Activated CD4-positive, alpha-beta memory T cell treated with anti-CD3 and anti-CD28 coated beads, Interleukin-2, amount 10 ng/mL, durations not matched to agents 7 days and 5 days (primary cell): Measurements from ENCODE around the gene MPG. TPM values are rescaled to one million over a fixed set of nuclear protein-coding genes. Genes with fewer than 3 reads are reported as not detected.

Experiments
- CTCF ChIA-PET: fragments of 350-600 bp; sonication (Branson Sonifier 250); formaldehyde crosslinking; loops from one replicate; lab custom pipeline; 2021; ENCODE audit warnings: antibody characterized with exemption, inconsistent platforms; lab: Charles Lee
- POLR2A ChIA-PET: fragments of 350-600 bp; sonication (Branson Sonifier 250); formaldehyde crosslinking; loops from one replicate; lab custom pipeline; 2021; ENCODE audit warnings: antibody characterized with exemption; lab: Charles Lee
- DNase-seq: peaks from one replicate; pipeline ENCODE4 v3.0.0-alpha.2; 2020
- H3K27ac Mint-ChIP-seq: one replicate; pipeline ENCODE4 v1.8.0; 2021; ENCODE audit warnings: mild to moderate bottlenecking, mixed read lengths
- H3K27me3 Mint-ChIP-seq: one replicate; pipeline ENCODE4 v1.8.0; 2021; ENCODE audit warnings: mixed read lengths
- H3K36me3 Mint-ChIP-seq: one replicate; pipeline ENCODE4 v1.8.0; 2021; ENCODE audit warnings: low read depth, mixed read lengths
- H3K4me1 Mint-ChIP-seq: one replicate; pipeline ENCODE4 v1.8.0; 2021; ENCODE audit warnings: mixed read lengths
- H3K4me3 Mint-ChIP-seq: one replicate; pipeline ENCODE4 v1.8.0; 2021; ENCODE audit warnings: mild to moderate bottlenecking, mixed read lengths
- H3K9me3 Mint-ChIP-seq: one replicate; pipeline ENCODE4 v1.8.0; 2021; ENCODE audit warnings: mixed read lengths
- total RNA-seq, 2 experiments: library from RNA; stranded (reverse); gene quantifications; one replicate each; pipeline ENCODE4 v1.2.3, GENCODE V29; 2021

Gene MPG
- total RNA-seq, 2 experiments from 2014 or later, result 59.9 to 64.3 TPM

- Mint-ChIP-seq H3K27me3 (no peaks in the 10 kb centered on the region), H3K36me3 (no peaks in the 10 kb centered on the region), H3K4me1 (peaks cover 2% of the 10 kb centered on the region), H3K27ac (no peak overlapping the region), H3K4me3 (no peak overlapping the region), H3K9me3 (no peaks in the 10 kb centered on the region)
- DNase-seq, result no peak
- CTCF ChIA-PET, result interaction anchor here (1.7 to 9.4 kb wide), 3 partner anchors 10 to 44 kb away, joined by 7 to 194 read pairs (median 21); partner anchors contain the start of genes POLR3K and SNRNP25
- POLR2A ChIA-PET, result interaction anchor here (1.0 to 4.7 kb wide), 3 partner anchors 9 to 34 kb away, joined by 3 to 16 read pairs (median 11); partner anchors contain the start of genes MPG, POLR3K and SNRNP25
These were observed 15.0 kb upstream of the MPG start for GRCh38 chr16:62968-63391.

DNA sequence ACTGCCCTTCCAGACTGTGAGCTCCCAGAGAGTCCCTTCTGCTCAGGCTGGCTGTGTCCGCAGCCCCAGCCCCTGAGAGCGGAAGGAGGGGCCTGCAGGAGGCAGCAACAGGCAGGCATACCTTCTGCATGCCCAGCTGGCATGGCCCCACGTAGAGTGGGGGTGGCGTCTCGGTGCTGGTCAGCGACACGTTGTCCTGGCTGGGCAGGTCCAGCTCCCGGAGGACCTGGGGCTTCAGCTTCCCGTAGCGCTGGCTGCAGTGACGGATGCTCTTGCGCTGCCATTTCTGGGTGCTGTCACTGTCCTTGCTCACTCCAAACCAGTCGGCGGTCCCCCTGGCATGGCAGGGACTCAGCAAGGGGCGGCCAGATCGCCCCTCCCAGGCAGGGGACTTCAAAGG, 14.6 kb upstream of the MPG start:
- H3K4me3 Mint-ChIP-seq, result no peak overlapping the region
- no peaks in the 10 kb centered on the region for H3K27me3 Mint-ChIP-seq
- no peak for DNase-seq
- H3K4me1 Mint-ChIP-seq, result peaks cover 2% of the 10 kb centered on the region
- ChIA-PET CTCF (interaction anchor here (1.5 to 9.4 kb wide), 4 partner anchors 10 to 43 kb away, joined by 3 to 194 read pairs (median 14); partner anchors contain the start of genes POLR3K and SNRNP25), POLR2A (interaction anchor here (1.0 to 4.7 kb wide), 3 partner anchors 10 to 34 kb away, joined by 3 to 16 read pairs (median 11); partner anchors contain the start of genes MPG, POLR3K and SNRNP25)
- H3K36me3 Mint-ChIP-seq, result no peaks in the 10 kb centered on the region
- H3K9me3 Mint-ChIP-seq, result no peaks in the 10 kb centered on the region
- no peak overlapping the region for H3K27ac Mint-ChIP-seq

DNA sequence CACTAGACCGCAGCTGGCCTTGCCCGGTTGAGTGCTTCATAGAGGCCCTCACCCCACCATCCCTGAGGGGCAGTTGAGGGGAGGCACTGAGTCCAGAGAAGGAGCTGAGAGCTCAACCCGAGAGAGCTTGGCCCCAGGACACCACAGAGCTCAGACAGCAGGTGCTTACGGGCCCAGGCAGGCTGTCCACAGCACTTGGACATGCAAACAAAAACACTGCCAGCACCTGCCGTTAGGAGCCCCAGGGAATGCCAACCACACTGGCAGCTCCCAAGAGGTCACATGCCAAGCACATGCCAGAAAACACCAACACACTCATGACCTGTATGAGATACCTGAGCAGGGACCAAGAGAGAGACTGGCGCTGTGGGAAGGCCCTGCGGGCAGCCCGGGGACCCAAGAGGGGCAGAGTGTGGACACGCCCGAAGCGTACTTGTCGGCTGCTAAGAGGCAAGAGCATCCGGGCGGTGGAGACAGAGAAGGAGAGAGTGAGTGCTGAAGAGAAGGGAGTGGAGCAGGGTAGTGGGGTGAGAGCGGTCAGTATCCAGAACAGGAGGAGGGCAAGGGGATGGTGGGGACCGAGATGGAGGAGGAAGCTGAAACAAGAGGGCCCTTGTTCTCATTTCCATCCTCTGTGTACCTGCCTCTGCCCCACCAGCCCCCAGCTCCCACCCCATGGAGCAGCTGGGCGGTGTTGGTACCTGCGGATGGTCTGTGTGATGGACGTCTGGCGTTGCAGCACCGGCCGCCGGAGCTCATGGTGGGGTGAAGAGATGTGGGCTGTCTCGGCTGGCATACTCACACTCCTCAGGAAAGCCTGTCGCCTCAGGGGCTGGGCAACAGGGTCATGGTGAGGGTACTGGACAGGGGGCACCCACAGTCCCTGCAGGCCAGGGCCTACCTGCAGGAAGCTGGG, 13.8 kb upstream of the MPG start:
- DNase-seq, result no peak
- POLR2A ChIA-PET, result interaction anchor here (1.0 to 4.7 kb wide), 3 partner anchors 11 to 33 kb away, joined by 3 to 16 read pairs (median 11); partner anchors contain the start of genes MPG, POLR3K and SNRNP25
- CTCF ChIA-PET, result interaction anchor here (0.6 to 9.4 kb wide), 9 partner anchors 8 to 301 kb away, joined by 3 to 194 read pairs (median 4); partner anchors contain the start of genes POLR3K and SNRNP25
- Mint-ChIP-seq H3K9me3 (no peaks in the 10 kb centered on the region), H3K4me3 (no peak overlapping the region), H3K36me3 (no peaks in the 10 kb centered on the region), H3K27ac (no peak overlapping the region), H3K4me1 (peaks cover 2% of the 10 kb centered on the region), H3K27me3 (peaks cover under 1% of the 10 kb centered on the region)

DNA sequence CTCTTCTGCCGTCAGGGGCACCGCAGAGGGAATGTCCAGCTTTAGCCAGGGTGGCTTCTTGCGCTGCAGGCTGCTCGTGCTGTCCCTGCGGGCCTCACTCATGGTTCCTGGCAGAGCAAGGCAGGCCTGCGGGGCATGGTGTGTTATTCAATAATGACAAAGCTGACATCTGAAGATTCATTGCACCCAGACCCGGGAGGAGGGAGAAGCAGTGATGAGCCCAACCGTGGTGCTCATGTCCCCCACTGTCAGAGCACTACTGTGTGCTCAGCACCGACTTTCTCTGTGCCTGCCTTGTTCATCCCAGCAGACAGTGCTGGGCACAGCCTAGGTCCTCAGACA, 13.1 kb upstream of the MPG start:
- ChIA-PET POLR2A (interaction anchor here (1.3 to 4.7 kb wide), 2 partner anchors 9 to 13 kb away, joined by 3 to 16 read pairs; partner anchors contain the start of gene MPG), CTCF (interaction anchor here (0.6 to 9.4 kb wide), 10 partner anchors 9 to 300 kb away, joined by 3 to 194 read pairs (median 4); partner anchors contain the start of genes POLR3K and SNRNP25)
- Mint-ChIP-seq H3K4me1 (peaks cover 2% of the 10 kb centered on the region), H3K36me3 (no peaks in the 10 kb centered on the region), H3K4me3 (no peak overlapping the region), H3K27ac (no peak overlapping the region), H3K9me3 (no peaks in the 10 kb centered on the region), H3K27me3 (peaks cover 7% of the 10 kb centered on the region)
- DNase-seq, result no peak

- no peaks in the 10 kb centered on the region for H3K9me3 Mint-ChIP-seq
- no peak overlapping the region for H3K27ac Mint-ChIP-seq
- POLR2A ChIA-PET, result interaction anchor here (1.0 to 4.7 kb wide), 4 partner anchors 10 to 30 kb away, joined by 3 to 23 read pairs (median 10); partner anchors contain the start of genes MPG, POLR3K and SNRNP25
- peaks cover 2% of the 10 kb centered on the region for H3K4me1 Mint-ChIP-seq
- CTCF ChIA-PET, result interaction anchor here (0.6 to 9.4 kb wide), 21 partner anchors 8 to 299 kb away, joined by 3 to 194 read pairs (median 4); partner anchors contain the start of genes POLR3K and SNRNP25
- H3K36me3 Mint-ChIP-seq, result no peaks in the 10 kb centered on the region
- peak; percentile 89 for DNase-seq
- peaks cover 13% of the 10 kb centered on the region for H3K27me3 Mint-ChIP-seq
- H3K4me3 Mint-ChIP-seq, result no peak overlapping the region
These were observed 12.3 kb upstream of the MPG start for GRCh38 chr16:65745-66144.

DNA sequence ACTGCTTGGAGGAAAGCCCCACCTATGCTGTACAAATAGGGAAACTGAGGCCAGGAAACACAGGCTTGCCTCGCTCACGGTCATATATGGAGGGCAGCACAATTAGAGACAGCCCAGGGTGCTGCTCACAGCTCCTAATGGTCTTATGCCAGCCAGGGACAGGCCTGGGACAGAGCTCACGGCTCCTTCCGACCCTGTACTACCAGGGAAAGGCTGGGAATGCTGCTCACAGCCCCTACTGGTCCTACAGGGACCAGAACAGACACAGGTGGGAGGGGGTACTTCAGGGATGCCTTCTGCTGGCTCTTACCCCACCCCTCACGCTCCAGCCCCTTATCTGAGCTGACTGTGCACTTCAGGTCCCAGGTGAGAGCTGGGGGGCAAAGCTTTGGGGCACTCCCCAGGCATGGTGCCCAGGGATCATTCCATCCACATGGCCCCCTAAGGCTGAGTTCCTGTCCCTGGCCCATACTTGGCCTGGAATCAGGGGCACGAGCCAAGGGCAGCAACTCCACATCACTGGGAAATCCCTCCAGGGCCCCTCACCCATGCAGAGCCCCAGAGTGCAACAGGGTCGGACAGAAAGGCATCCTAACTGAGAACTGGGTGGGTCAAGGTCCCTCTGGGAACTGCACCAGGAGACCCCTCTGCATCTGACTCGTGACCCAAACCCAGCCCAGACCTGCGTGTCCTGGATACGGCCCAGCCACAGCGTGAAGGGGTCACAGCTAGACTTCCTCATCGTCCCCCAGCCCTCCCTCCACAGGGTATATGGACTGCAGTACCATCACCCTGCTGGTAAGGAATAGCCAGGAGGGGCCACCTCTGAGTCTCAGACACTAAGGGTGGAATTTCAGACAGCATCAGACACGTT, 11.5 kb upstream of the MPG start:
- no peak for DNase-seq
- no peak overlapping the region for H3K4me3 Mint-ChIP-seq
- H3K36me3 Mint-ChIP-seq, result no peaks in the 10 kb centered on the region
- no peaks in the 10 kb centered on the region for H3K9me3 Mint-ChIP-seq
- CTCF ChIA-PET, result interaction anchor here (0.8 to 9.4 kb wide), 15 partner anchors 9 to 298 kb away, joined by 3 to 194 read pairs (median 4); partner anchors contain the start of genes POLR3K and SNRNP25
- peaks cover 18% of the 10 kb centered on the region for H3K27me3 Mint-ChIP-seq
- peaks cover 3% of the 10 kb centered on the region for H3K4me1 Mint-ChIP-seq
- H3K27ac Mint-ChIP-seq, result no peak overlapping the region
- POLR2A ChIA-PET, result interaction anchor here (1.3 to 4.7 kb wide), 3 partner anchors 11 to 29 kb away, joined by 3 to 23 read pairs (median 16); partner anchors contain the start of gene MPG

DNA sequence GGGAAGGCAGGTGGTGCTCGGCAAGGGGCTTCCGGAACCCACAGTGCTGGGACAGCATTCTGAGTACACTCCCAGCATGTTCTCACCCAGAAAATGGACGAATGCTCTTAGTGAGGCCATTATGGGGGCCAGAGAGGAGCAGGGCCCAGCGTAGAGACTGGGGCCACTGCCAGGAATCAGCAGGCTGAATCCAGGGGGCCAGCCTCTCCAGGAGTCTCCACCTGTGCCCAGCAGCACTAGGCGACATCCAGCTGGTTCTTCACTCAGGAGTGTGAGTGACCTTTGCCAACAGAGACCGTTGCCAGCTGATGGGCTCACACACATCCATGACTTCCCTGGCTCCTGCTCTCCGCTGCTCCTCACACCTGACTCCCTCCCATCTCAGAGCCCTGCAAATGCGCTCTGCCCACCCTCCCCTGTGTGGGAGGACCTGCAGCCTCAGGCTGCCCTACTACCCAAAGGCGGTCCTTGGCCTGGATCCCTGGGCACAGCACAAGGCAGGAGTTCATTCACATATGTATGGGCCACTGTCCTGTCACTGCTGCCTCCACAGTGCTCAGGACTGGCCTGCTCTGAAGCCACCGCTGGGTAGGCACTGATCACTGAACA, 10.7 kb upstream of the MPG start:
- POLR2A ChIA-PET, result interaction anchor here (3.1 to 4.7 kb wide), 2 partner anchors 11 to 29 kb away, joined by 16 to 23 read pairs; partner anchors contain the start of gene MPG
- Mint-ChIP-seq H3K9me3 (no peaks in the 10 kb centered on the region), H3K36me3 (no peaks in the 10 kb centered on the region), H3K27me3 (peaks cover 21% of the 10 kb centered on the region), H3K4me3 (no peak overlapping the region), H3K4me1 (peaks cover 3% of the 10 kb centered on the region), H3K27ac (no peak overlapping the region)
- no peak for DNase-seq
- CTCF ChIA-PET, result interaction anchor here (9.4 kb wide), 1 partner anchor 30 kb away, joined by 194 read pairs; no protein-coding TSS in a partner anchor

GRCh38 chr16:67884-68789, 9.9 kb upstream of the MPG start:
- H3K27ac Mint-ChIP-seq, result no peak overlapping the region
- CTCF ChIA-PET, result interaction anchor here (1.7 to 9.4 kb wide), 3 partner anchors 15 to 29 kb away, joined by 4 to 194 read pairs (median 4); partner anchors contain the start of genes POLR3K and SNRNP25
- peaks cover 8% of the 10 kb centered on the region for H3K4me1 Mint-ChIP-seq
- no peak for DNase-seq
- no peaks in the 10 kb centered on the region for H3K9me3 Mint-ChIP-seq
- no peaks in the 10 kb centered on the region for H3K36me3 Mint-ChIP-seq
- POLR2A ChIA-PET, result interaction anchor here (0.9 to 4.7 kb wide), 5 partner anchors 9 to 28 kb away, joined by 3 to 23 read pairs (median 5); partner anchors contain the start of gene MPG
- no peak overlapping the region for H3K4me3 Mint-ChIP-seq
- H3K27me3 Mint-ChIP-seq, result peaks cover 26% of the 10 kb centered on the region

DNA sequence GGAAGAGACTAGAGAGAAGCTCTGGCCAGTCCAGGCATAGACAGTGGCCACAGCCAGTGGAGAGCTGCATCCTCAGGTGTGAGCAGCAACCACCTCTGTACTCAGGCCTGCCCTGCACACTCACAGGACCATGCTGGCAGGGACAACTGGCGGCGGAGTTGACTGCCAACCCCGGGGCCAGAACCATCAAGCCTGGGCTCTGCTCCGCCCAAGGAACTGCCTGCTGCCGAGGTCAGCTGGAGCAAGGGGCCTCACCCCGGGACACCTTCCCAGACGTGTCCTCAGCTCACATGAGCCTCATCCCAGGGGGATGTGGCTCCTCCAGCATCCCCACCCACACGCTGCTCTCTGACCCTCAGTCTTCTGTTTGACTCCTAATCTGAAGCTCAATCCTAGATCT, 8.8 kb upstream of the MPG start:
- Mint-ChIP-seq H3K9me3 (no peaks in the 10 kb centered on the region), H3K27me3 (peaks cover 35% of the 10 kb centered on the region), H3K36me3 (no peaks in the 10 kb centered on the region), H3K4me3 (no peak overlapping the region), H3K27ac (no peak overlapping the region), H3K4me1 (peaks cover 8% of the 10 kb centered on the region)
- ChIA-PET CTCF (interaction anchor here (1.7 to 9.4 kb wide), 3 partner anchors 16 to 28 kb away, joined by 4 to 194 read pairs (median 4); partner anchors contain the start of genes POLR3K and SNRNP25), POLR2A (interaction anchor here (0.9 to 1.3 kb wide), 3 partner anchors 8 to 14 kb away, joined by 3 to 5 read pairs (median 3); no protein-coding TSS in a partner anchor)
- DNase-seq, result no peak

DNA sequence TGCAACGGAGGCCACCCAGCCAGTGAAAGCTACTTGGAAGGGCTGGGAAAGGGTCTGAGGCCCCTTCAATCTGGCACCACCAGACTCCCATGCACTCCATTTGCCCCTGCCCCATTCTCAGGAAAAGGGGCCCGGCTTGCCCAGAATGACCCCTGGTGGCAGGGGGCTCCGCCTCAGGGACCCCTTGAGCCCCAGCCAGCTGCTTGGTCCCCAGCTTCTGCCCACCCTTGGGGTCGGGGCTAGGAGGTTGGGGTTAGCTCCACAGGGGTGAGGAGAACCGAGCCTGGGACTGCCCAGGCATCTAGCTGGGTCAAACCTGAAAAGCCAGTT, 6.8 kb upstream of the MPG start:
- H3K9me3 Mint-ChIP-seq, result no peaks in the 10 kb centered on the region

More for the DNA sequence above, 6.8 kb upstream of the MPG start:
- H3K4me3 Mint-ChIP-seq, result no peak overlapping the region
- H3K27ac Mint-ChIP-seq, result no peak overlapping the region
- H3K36me3 Mint-ChIP-seq, result no peaks in the 10 kb centered on the region
- peaks cover 41% of the 10 kb centered on the region for H3K27me3 Mint-ChIP-seq
- DNase-seq, result no peak
- ChIA-PET POLR2A (interaction anchor here (0.6 to 1.1 kb wide), 2 partner anchors 15 to 23 kb away, joined by 3 read pairs; no protein-coding TSS in a partner anchor), CTCF (no interaction called here)
- H3K4me1 Mint-ChIP-seq, result peaks cover 9% of the 10 kb centered on the region
